NCI-H1105 treated with DMSO at 0.1 percent for 48 hours (cell line): Measurements from ENCODE around the gene WNT8A.
"Not testable (repeated sequence)": the region's sequence is repeated elsewhere in the genome, so short reads cannot be mapped to it uniquely, and the experiment has no call there.

Source experiments
- DNase-seq: peaks from one replicate; lab custom pipeline; 2025; lab: John Stamatoyannopoulos, UW

Gene WNT8A

GRCh38 chr5:138083702-138084101 lies at the start of gene WNT8A:
TSS of gene WNT8A (plus strand) at chr5:138084033. CDS start at chr5:138084128, 95 bp downstream.
- no peak for DNase-seq

GRCh38 chr5:138035605-138036537 lies 48.0 kb upstream of the WNT8A start:
- peak; percentile 84 for DNase-seq

- no peak for DNase-seq
These were observed 46.6 kb upstream of the WNT8A start for GRCh38 chr5:138037271-138037670.

GRCh38 chr5:138037907-138038633 lies 45.8 kb upstream of the WNT8A start:
- no peak for DNase-seq

GRCh38 chr5:138038826-138039225 lies 45.0 kb upstream of the WNT8A start:
- DNase-seq = no peak

- not testable (repeated sequence) for DNase-seq
These were observed 38.5 kb upstream of the WNT8A start for GRCh38 chr5:138045283-138045682.

- DNase-seq = no peak
These were observed 32.2 kb upstream of the WNT8A start for GRCh38 chr5:138051441-138052296.

- not testable (repeated sequence) for DNase-seq
These were observed 31.1 kb upstream of the WNT8A start for GRCh38 chr5:138052718-138053117.

GRCh38 chr5:138053554-138053953 lies 30.3 kb upstream of the WNT8A start:
- DNase-seq = no peak

GRCh38 chr5:138054206-138054605 lies 29.6 kb upstream of the WNT8A start:
- no peak for DNase-seq

GRCh38 chr5:138054847-138055558 lies 28.8 kb upstream of the WNT8A start:
- DNase-seq = no peak

- DNase-seq = no peak
These were observed 19.3 kb upstream of the WNT8A start for GRCh38 chr5:138064526-138064925.

GRCh38 chr5:138065102-138065501 lies 18.7 kb upstream of the WNT8A start:
- no peak for DNase-seq

- DNase-seq = no peak
These were observed 15.9 kb upstream of the WNT8A start for GRCh38 chr5:138067945-138068344.

GRCh38 chr5:138068742-138069600 lies 14.9 kb upstream of the WNT8A start:
- peak; percentile 32 for DNase-seq

GRCh38 chr5:138070026-138070425 lies 13.8 kb upstream of the WNT8A start:
- DNase-seq = not testable (repeated sequence)

- DNase-seq = peak; percentile 26
These were observed 6.7 kb upstream of the WNT8A start for GRCh38 chr5:138077064-138077696.

GRCh38 chr5:138078006-138078643 lies 5.7 kb upstream of the WNT8A start:
- no peak for DNase-seq

- no peak for DNase-seq
These were observed 1.8 kb upstream of the WNT8A start for GRCh38 chr5:138082033-138082432.
